Endothelial cell of umbilical vein (primary cell): ENCODE results near the gene SPATA1.

Experiments
- FOS ChIP-seq: IDR thresholded peaks from 2 replicates; pipeline ENCODE4 v1.6.1; 2011; ENCODE audit warnings: mild to moderate bottlenecking, low read length, moderate library complexity, borderline replicate concordance; ENCODE audit not compliant: insufficient read depth
- POLR2A ChIP-seq: IDR thresholded peaks from 2 replicates; pipeline ENCODE4 v1.6.1; 2012; ENCODE audit warnings: low read depth, mild to moderate bottlenecking, control low read depth, low read length
- POLR2AphosphoS5 ChIP-seq: IDR thresholded peaks from 2 replicates; pipeline ENCODE4 v1.6.1; 2012; ENCODE audit warnings: low read depth, mild to moderate bottlenecking, control low read depth, low read length, moderate library complexity; ENCODE audit not compliant: insufficient read depth
- TF ChIP-seq, protein P1 (sequence below), 2 donors: IDR thresholded peaks; 1 replicate in 1 of 2; 2 replicates in 1 of 2; pipeline ENCODE4 v1.5.1; 2011; ENCODE audit warnings: low read length in 2 of 2, mild to moderate bottlenecking in 2 of 2, moderate library complexity in 2 of 2, control low read depth in 1 of 2, inconsistent platforms in 1 of 2, low read depth in 1 of 2; ENCODE audit not compliant: insufficient read depth in 1 of 2; ENCODE audit errors: extremely low read depth in 1 of 2
- TF ChIP-seq, protein P2 (sequence below): IDR thresholded peaks from 2 replicates; pipeline ENCODE4 v1.6.1; 2011; ENCODE audit not compliant: insufficient read depth, insufficient read length

DNA sequence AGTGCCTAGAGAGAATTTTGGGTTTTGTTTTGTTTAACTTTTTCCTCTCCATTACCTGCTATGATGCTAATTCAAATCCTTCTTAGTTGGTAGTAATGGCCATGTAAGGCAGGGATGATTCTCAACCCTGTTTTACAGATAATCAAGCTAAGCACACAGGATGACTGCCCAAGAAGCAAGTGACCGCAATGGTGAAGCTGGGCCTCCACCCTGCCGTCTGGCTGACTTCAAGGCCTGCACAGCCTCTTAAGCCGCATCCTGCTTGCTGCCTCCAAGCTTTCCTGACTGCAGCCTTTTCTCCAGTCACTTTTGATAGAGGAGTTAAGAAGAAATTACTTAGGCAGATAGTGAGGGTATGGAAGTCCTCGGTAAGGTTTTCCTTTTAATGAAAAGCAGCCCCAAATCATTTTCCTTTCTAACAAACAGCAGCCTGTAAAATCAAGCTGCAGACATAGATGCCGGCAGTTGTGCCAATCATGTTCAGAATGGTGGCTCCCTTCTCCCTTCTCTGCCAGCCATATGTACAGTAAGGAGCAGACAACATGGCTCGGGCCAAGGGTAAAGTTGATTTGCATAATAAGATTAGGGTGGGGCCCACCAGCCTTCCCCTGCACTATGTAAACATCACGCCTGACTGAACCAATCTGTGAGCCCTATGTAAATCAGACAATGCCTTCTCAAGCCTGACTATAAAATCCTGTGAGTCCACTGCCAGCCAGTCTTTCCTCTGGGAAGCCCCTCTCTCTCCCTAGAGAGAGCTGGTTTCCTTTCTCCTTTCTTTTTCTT lies 76.8 kb downstream of the SPATA1 start:
- TF ChIP-seq POLR2AphosphoS5 (no peak), FOS (no peak), POLR2A (no peak)
- TF ChIP-seq, protein P1, sequence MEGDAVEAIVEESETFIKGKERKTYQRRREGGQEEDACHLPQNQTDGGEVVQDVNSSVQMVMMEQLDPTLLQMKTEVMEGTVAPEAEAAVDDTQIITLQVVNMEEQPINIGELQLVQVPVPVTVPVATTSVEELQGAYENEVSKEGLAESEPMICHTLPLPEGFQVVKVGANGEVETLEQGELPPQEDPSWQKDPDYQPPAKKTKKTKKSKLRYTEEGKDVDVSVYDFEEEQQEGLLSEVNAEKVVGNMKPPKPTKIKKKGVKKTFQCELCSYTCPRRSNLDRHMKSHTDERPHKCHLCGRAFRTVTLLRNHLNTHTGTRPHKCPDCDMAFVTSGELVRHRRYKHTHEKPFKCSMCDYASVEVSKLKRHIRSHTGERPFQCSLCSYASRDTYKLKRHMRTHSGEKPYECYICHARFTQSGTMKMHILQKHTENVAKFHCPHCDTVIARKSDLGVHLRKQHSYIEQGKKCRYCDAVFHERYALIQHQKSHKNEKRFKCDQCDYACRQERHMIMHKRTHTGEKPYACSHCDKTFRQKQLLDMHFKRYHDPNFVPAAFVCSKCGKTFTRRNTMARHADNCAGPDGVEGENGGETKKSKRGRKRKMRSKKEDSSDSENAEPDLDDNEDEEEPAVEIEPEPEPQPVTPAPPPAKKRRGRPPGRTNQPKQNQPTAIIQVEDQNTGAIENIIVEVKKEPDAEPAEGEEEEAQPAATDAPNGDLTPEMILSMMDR (IDR thresholded peaks at IDR 0.05; ENCODE audit: extremely low read depth in 1 of 2, insufficient read depth in 1 of 2, low read depth in 1 of 2, low read length in 2 of 2) = no peak
- TF ChIP-seq, protein P2, sequence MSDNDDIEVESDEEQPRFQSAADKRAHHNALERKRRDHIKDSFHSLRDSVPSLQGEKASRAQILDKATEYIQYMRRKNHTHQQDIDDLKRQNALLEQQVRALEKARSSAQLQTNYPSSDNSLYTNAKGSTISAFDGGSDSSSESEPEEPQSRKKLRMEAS = no peak
